GM23338 (cell line): ENCODE results near the gene KRTAP5-6. TPM values are rescaled to one million over a fixed set of nuclear protein-coding genes. Genes with fewer than 3 reads are reported as not detected.
A peak's percentile ranks its signal among the peaks of the same experiment; 100 is the strongest.

Experiments
- ATAC-seq: fragments of 200-7000 bp; cut with Tn5 transposase; 3 replicates; pipeline ENCODE4 v1.9.1; 2020
- DNase-seq: peaks from one replicate; pipeline ENCODE4 v3.0.0-alpha.2; 2015; ENCODE audit warnings: low spot score
- H2AFZ ChIP-seq: fragments of 200-600 bp; sonication (generic); 2 replicates; pipeline ENCODE4 v1.8.0; 2016; ENCODE audit warnings: antibody characterized with exemption, mild to moderate bottlenecking, moderate library complexity
- H3F3A ChIP-seq: fragments of 200-600 bp; sonication (generic); replicated peaks from 2 replicates; pipeline ENCODE4 v1.8.0; 2017; ENCODE audit warnings: antibody characterized with exemption, mixed run types, low read depth
- H3K27ac ChIP-seq: fragments of 200-600 bp; sonication (generic); 2 replicates; pipeline ENCODE4 v1.6.1; 2016; ENCODE audit warnings: low read depth
- H3K27me3 ChIP-seq: fragments of 200-600 bp; sonication (generic); 2 replicates; pipeline ENCODE4 v1.8.0; 2016; ENCODE audit warnings: mild to moderate bottlenecking, mixed run types, moderate library complexity; ENCODE audit not compliant: insufficient read depth
- H3K36me3 ChIP-seq: fragments of 200-600 bp; sonication (generic); 2 replicates; pipeline ENCODE4 v1.8.0; 2016; ENCODE audit warnings: mild to moderate bottlenecking; ENCODE audit not compliant: insufficient read depth
- H3K4me1 ChIP-seq: fragments of 200-600 bp; sonication (generic); 2 replicates; pipeline ENCODE4 v1.8.0; 2016; ENCODE audit warnings: mild to moderate bottlenecking, moderate library complexity; ENCODE audit not compliant: insufficient read depth
- H3K4me2 ChIP-seq: fragments of 200-600 bp; sonication (generic); 2 replicates; pipeline ENCODE4 v1.7.1; 2017; ENCODE audit warnings: mixed run types
- H3K4me3 ChIP-seq: fragments of 200-600 bp; sonication (generic); 2 replicates; pipeline ENCODE4 v1.6.1; 2016; ENCODE audit warnings: mixed run types
- H3K79me2 ChIP-seq: fragments of 200-600 bp; sonication (generic); replicated peaks from 2 replicates; pipeline ENCODE4 v1.8.0; 2017; ENCODE audit warnings: mild to moderate bottlenecking; ENCODE audit not compliant: insufficient read depth
- H3K9me2 ChIP-seq: fragments of 200-600 bp; sonication (generic); 2 replicates; pipeline ENCODE4 v1.8.0; 2017; ENCODE audit not compliant: insufficient read depth
- H4K20me1 ChIP-seq: fragments of 200-600 bp; sonication (generic); replicated peaks from 2 replicates; pipeline ENCODE4 v1.8.0; 2017; ENCODE audit warnings: mild to moderate bottlenecking; ENCODE audit not compliant: insufficient read depth
- H3K27ac Mint-ChIP-seq: 2 replicates; pipeline ENCODE4 v1.8.0; 2020; ENCODE audit warnings: inconsistent platforms, mild to moderate bottlenecking, moderate library complexity, mixed read lengths
- H3K27me3 Mint-ChIP-seq: 3 replicates; pipeline ENCODE4 v1.8.0; 2022; ENCODE audit warnings: low read depth, mild to moderate bottlenecking, moderate library complexity, mixed read lengths, inconsistent platforms; ENCODE audit not compliant: insufficient read depth, poor library complexity
- H3K36me3 Mint-ChIP-seq: 3 replicates; pipeline ENCODE4 v1.8.0; 2021; ENCODE audit warnings: low read depth, mild to moderate bottlenecking, inconsistent platforms, moderate library complexity, mixed read lengths
- H3K4me1 Mint-ChIP-seq: 3 replicates; pipeline ENCODE4 v1.8.0; 2020; ENCODE audit warnings: mild to moderate bottlenecking, inconsistent platforms, mixed read lengths
- H3K4me3 Mint-ChIP-seq: 3 replicates; pipeline ENCODE4 v1.8.0; 2021; ENCODE audit warnings: moderate library complexity, mild to moderate bottlenecking, inconsistent platforms, mixed read lengths
- H3K9me3 Mint-ChIP-seq: 3 replicates; pipeline ENCODE4 v1.8.0; 2020; ENCODE audit warnings: moderate library complexity, mild to moderate bottlenecking, inconsistent platforms, mixed read lengths
- CTCF ChIP-seq, 2 experiments: fragments of 200-600 bp in 1 of 2; sonication (generic) in 1 of 2; conservative IDR thresholded peaks; 2 replicates each; pipeline versions ENCODE4 v1.5.1 to v1.6.1; 2016 to 2017; ENCODE audit warnings: antibody characterized with exemption in 2 of 2, low read depth in 2 of 2, mild to moderate bottlenecking in 2 of 2, moderate library complexity in 1 of 2
- ETS1 ChIP-seq: IDR thresholded peaks from 2 replicates; pipeline ENCODE4 v1.6.1; 2016; ENCODE audit warnings: antibody characterized with exemption
- EZH2 ChIP-seq: fragments of 200-600 bp; sonication (generic); IDR thresholded peaks from one replicate; pipeline ENCODE4 v1.8.0; 2017; ENCODE audit warnings: antibody characterized with exemption, mild to moderate bottlenecking, low read depth; ENCODE audit not compliant: unreplicated experiment
- JUNB ChIP-seq: IDR thresholded peaks from one replicate; pipeline ENCODE4 v1.6.1; 2016; ENCODE audit warnings: antibody characterized with exemption; ENCODE audit not compliant: unreplicated experiment
- NANOG ChIP-seq: IDR thresholded peaks from 2 replicates; pipeline ENCODE4 v1.6.1; 2016; ENCODE audit warnings: antibody characterized with exemption, borderline replicate concordance
- POLR2AphosphoS5 ChIP-seq: IDR thresholded peaks from 2 replicates; pipeline ENCODE4 v1.6.1; 2016; ENCODE audit warnings: antibody characterized with exemption, low read depth
- REST ChIP-seq: IDR thresholded peaks from one replicate; pipeline ENCODE4 v1.6.1; 2018; ENCODE audit warnings: antibody characterized with exemption; ENCODE audit not compliant: unreplicated experiment
- STAT1 ChIP-seq: IDR thresholded peaks from one replicate; pipeline ENCODE4 v1.6.1; 2016; ENCODE audit warnings: antibody characterized with exemption; ENCODE audit not compliant: unreplicated experiment
- ZNF114 ChIP-seq: fragments of 250-450 bp; sonication (Bioruptor Pico); IDR thresholded peaks from 2 replicates; pipeline ENCODE4 v1.5.0; 2020; ENCODE audit warnings: mild to moderate bottlenecking, moderate library complexity
- ZNF331 ChIP-seq: fragments of 250-450 bp; sonication (Bioruptor Pico); IDR thresholded peaks from 2 replicates; pipeline ENCODE4 v1.5.0; 2020; ENCODE audit warnings: low read depth, mild to moderate bottlenecking, moderate library complexity
- polyA plus RNA-seq: library from polyadenylated mRNA; unstranded; fragments of >200 nt; fragmentation: Nextera tagmentation; extraction: Ambion mirVana; gene quantifications from 2 replicates; pipeline ENCODE4 v1.2.1, GENCODE V29; 2016
- total RNA-seq: library from RNA; depleted of rRNA; stranded (reverse); fragments of >200 nt; shearing (Covaris generic); gene quantifications from 2 replicates; pipeline ENCODE4 v1.2.3, GENCODE V29; 2014

Gene KRTAP5-6
- total and polyA plus RNA-seq, 2 experiments from 2014 or later: not detected

GRCh38 chr11:1674173-1675131 lies 22.5 kb upstream of the KRTAP5-6 start:
- Histone ChIP-seq H2AFZ (no peak overlapping the region), H3K36me3 (no peaks in the 10 kb centered on the region), H3K9me2 (no peaks in the 10 kb centered on the region), H3K79me2 (no peaks in the 10 kb centered on the region), H3F3A (no peaks in the 10 kb centered on the region), H4K20me1 (no peaks in the 10 kb centered on the region), H3K27me3 (no peaks in the 10 kb centered on the region), H3K4me3 (no peak overlapping the region), H3K4me1 (no peaks in the 10 kb centered on the region), H3K4me2 (no peak overlapping the region), H3K27ac (no peak overlapping the region)
- DNase-seq (no peak), ATAC-seq (peak; percentile 40; the same call in 2 of the 3 replicates)
- H3K36me3 Mint-ChIP-seq: no peaks in the 10 kb centered on the region
- H3K9me3 Mint-ChIP-seq: no peaks in the 10 kb centered on the region
- H3K27me3 Mint-ChIP-seq: peaks cover 13% of the 10 kb centered on the region
- H3K4me1 Mint-ChIP-seq: no peaks in the 10 kb centered on the region
- no peak overlapping the region for H3K4me3 Mint-ChIP-seq
- H3K27ac Mint-ChIP-seq: no peak overlapping the region
- no peak for TF ChIP-seq STAT1
- no peak for TF ChIP-seq JUNB
- no peak for TF ChIP-seq POLR2AphosphoS5
- TF ChIP-seq NANOG: no peak
- TF ChIP-seq ZNF114 (CRISPR knock-in tag): no peak
- TF ChIP-seq ETS1: no peak
- no peak for TF ChIP-seq EZH2

- H3K27ac Mint-ChIP-seq: no peak overlapping the region
- Histone ChIP-seq H2AFZ (no peak overlapping the region), H3K4me3 (no peak overlapping the region), H3F3A (no peaks in the 10 kb centered on the region), H4K20me1 (no peaks in the 10 kb centered on the region), H3K79me2 (no peaks in the 10 kb centered on the region), H3K4me1 (no peaks in the 10 kb centered on the region), H3K27ac (no peak overlapping the region), H3K4me2 (no peak overlapping the region), H3K9me2 (no peaks in the 10 kb centered on the region), H3K36me3 (no peaks in the 10 kb centered on the region), H3K27me3 (no peaks in the 10 kb centered on the region)
- no peak for TF ChIP-seq ETS1
- TF ChIP-seq REST: no peak
- no peak for TF ChIP-seq JUNB
- TF ChIP-seq POLR2AphosphoS5: no peak
- no peak for TF ChIP-seq ZNF331 (CRISPR knock-in tag)
- TF ChIP-seq CTCF (conservative IDR thresholded peaks at IDR 0.05; ENCODE audit: low read depth in 2 of 2): no peak
- no peak for TF ChIP-seq EZH2
- TF ChIP-seq ZNF114 (CRISPR knock-in tag): no peak
- no peak for TF ChIP-seq NANOG
- no peak for TF ChIP-seq STAT1
- peaks cover 4% of the 10 kb centered on the region for H3K27me3 Mint-ChIP-seq
- H3K4me1 Mint-ChIP-seq: no peaks in the 10 kb centered on the region
- H3K9me3 Mint-ChIP-seq: no peaks in the 10 kb centered on the region
- ATAC-seq (no peak), DNase-seq (no peak)
- no peak overlapping the region for H3K4me3 Mint-ChIP-seq
- no peaks in the 10 kb centered on the region for H3K36me3 Mint-ChIP-seq
Measured at GRCh38 chr11:1675536-1676228, 21.3 kb upstream of the KRTAP5-6 start.
